IgD-negative memory B cell (primary cell): ENCODE results near the gene METTL27. TPM values are rescaled to one million over a fixed set of nuclear protein-coding genes. Genes with fewer than 3 reads are reported as not detected.

Source experiments
- H3K27ac Mint-ChIP-seq, 3 donors: one replicate each; pipeline ENCODE4 v1.8.0; 2020 to 2022; ENCODE audit warnings: mild to moderate bottlenecking in 3 of 3, mixed read lengths in 3 of 3, moderate library complexity in 1 of 3
- H3K27me3 Mint-ChIP-seq: one replicate; pipeline ENCODE4 v1.8.0; 2021; ENCODE audit warnings: mixed read lengths
- H3K36me3 Mint-ChIP-seq: one replicate; pipeline ENCODE4 v1.8.0; 2020; ENCODE audit warnings: mild to moderate bottlenecking, mixed read lengths
- H3K4me1 Mint-ChIP-seq, 3 donors: one replicate each; pipeline ENCODE4 v1.8.0; 2020 to 2022; ENCODE audit warnings: mixed read lengths in 3 of 3, mild to moderate bottlenecking in 1 of 3
- H3K4me3 Mint-ChIP-seq, 4 donors: one replicate each; pipeline ENCODE4 v1.8.0; 2020 to 2022; ENCODE audit warnings: mild to moderate bottlenecking in 4 of 4, mixed read lengths in 4 of 4, moderate library complexity in 3 of 4
- H3K9me3 Mint-ChIP-seq, 3 donors: one replicate each; pipeline ENCODE4 v1.8.0; 2020 to 2021; ENCODE audit warnings: mixed read lengths in 3 of 3, mild to moderate bottlenecking in 1 of 3
- polyA plus RNA-seq: library from polyadenylated mRNA; unstranded; fragments of 300-500 nt; fragmentation: Illumina TruSeq; gene quantifications from one replicate; pipeline ENCODE4 v1.2.3, GENCODE V29; 2021

The METTL27 gene
- polyA plus RNA-seq, 1 donor from 2014 or later = not detected

GRCh38 chr7:73876361-73876760 lies 34.0 kb upstream of the METTL27 start:
- no peaks in the 10 kb centered on the region for H3K9me3 Mint-ChIP-seq
- no peak overlapping the region for H3K4me3 Mint-ChIP-seq
- no peaks in the 10 kb centered on the region for H3K36me3 Mint-ChIP-seq
- no peak overlapping the region for H3K27ac Mint-ChIP-seq
- peaks cover 8% of the 10 kb centered on the region for H3K27me3 Mint-ChIP-seq
- no peaks in the 10 kb centered on the region for H3K4me1 Mint-ChIP-seq

- Mint-ChIP-seq H3K27ac (no peak overlapping the region), H3K9me3 (no peaks in the 10 kb centered on the region), H3K27me3 (peaks cover 1% of the 10 kb centered on the region), H3K4me3 (peak overlapping the region in 1 of 4 donors; percentile 39), H3K36me3 (no peaks in the 10 kb centered on the region), H3K4me1 (no peaks in the 10 kb centered on the region)
These were observed 30.0 kb upstream of the METTL27 start for GRCh38 chr7:73872056-73872908.

DNA sequence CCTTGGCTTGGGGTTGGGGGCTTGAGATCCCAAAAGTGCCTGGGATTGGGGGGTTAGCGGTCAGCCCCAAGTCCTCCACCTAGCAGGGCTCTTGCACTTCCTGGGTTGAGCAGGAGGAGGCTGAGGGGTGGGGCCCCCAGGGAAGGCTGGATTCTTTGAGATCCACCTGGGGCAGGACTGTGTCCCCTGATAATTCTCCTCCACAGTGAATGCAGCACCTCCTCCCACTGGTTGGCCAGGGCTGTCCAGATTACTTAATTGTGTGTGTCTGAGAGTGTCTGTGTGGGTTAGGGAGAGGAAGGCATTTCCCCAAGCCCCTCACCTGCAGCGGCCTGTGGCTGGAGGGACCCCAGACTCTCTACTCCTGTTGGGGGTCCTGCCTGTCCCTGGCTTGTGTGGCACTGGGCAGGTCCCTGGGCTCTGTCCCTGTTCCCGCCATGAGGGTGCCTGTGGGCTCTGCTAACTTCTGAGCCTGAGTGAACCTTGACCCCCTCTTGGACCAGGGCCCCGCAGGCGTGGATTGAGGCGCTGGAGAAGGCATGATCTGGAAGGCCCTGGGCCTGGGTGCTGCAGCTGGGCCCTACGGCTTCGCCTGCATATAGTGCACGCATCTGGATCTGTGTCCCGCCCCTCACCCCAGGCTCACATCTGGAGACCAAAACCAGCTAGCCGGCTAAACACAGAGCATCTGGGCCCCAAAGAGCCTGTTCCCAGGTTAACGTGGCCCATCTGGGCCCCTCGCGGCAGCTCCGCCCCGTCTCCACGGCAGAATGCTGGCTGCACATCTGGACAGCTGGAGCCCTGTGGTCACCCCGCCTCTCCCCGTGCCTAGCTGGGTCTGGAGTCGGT lies 29.1 kb upstream of the METTL27 start:
- no peaks in the 10 kb centered on the region for H3K36me3 Mint-ChIP-seq
- H3K27me3 Mint-ChIP-seq = peaks cover 1% of the 10 kb centered on the region
- H3K27ac Mint-ChIP-seq = no peak overlapping the region
- no peak overlapping the region for H3K4me3 Mint-ChIP-seq
- H3K4me1 Mint-ChIP-seq = no peaks in the 10 kb centered on the region
- H3K9me3 Mint-ChIP-seq = no peaks in the 10 kb centered on the region

- Mint-ChIP-seq H3K36me3 (no peaks in the 10 kb centered on the region), H3K4me3 (no peak overlapping the region), H3K27ac (no peak overlapping the region), H3K9me3 (no peaks in the 10 kb centered on the region), H3K4me1 (no peaks in the 10 kb centered on the region), H3K27me3 (peaks cover 1% of the 10 kb centered on the region)
These were observed 27.8 kb upstream of the METTL27 start for GRCh38 chr7:73870041-73870492.

- no peaks in the 10 kb centered on the region for H3K9me3 Mint-ChIP-seq
- H3K4me1 Mint-ChIP-seq = no peaks in the 10 kb centered on the region
- H3K4me3 Mint-ChIP-seq = no peak overlapping the region
- H3K27me3 Mint-ChIP-seq = peaks cover 1% of the 10 kb centered on the region
- H3K27ac Mint-ChIP-seq = no peak overlapping the region
- no peaks in the 10 kb centered on the region for H3K36me3 Mint-ChIP-seq
These were observed 26.9 kb upstream of the METTL27 start for GRCh38 chr7:73869011-73869798.

DNA sequence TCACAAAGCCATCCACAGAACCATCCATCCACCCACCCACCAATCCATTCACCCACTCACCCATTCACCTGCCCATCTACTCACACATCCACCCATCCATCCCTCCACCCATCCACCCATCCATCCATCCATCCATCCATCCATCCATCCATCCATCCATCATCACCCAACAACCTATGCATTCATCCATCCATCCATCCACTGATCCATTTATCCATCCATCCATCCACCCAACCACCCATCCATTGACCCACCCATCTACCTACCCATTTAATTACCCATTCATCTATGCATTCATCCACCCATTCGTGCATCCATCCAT lies 24.1 kb upstream of the METTL27 start:
- H3K9me3 Mint-ChIP-seq = no peaks in the 10 kb centered on the region

DNA sequence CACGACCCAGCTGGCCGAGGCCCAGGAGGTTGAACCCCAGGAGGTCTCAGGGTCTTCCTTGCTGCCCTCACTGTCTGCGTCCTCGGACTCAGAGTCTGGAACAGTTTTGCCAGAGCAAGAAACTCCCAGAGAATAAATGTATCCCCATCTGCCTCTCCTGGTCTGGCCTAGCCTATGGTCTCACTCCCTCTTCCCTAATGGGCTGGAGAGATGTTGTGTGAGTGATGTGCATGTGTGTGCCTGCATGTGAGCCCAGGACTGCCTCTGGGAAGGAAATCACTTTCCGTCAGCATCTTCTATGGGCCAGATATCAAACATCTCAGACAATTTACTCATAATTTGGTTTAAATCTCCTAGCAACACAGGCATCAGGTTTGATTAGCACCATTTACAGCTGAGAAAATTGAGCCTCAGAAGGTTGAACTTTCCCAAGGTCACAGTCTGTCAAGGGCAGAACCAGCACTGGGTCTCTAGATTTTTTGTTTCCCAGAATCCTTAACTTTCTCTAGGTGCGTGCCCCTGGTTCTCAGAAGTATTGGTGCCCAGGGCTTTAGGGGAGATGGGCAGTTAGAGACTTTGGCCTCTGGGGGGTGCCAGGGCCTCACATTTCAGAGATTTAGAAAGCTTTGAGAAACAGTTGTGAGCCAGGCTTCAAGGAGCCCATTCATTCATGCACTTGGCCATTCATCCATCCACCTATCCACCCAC lies 23.6 kb upstream of the METTL27 start:
- H3K9me3 Mint-ChIP-seq = no peaks in the 10 kb centered on the region
- no peak overlapping the region for H3K4me3 Mint-ChIP-seq
- peaks cover 7% of the 10 kb centered on the region for H3K27me3 Mint-ChIP-seq
- H3K4me1 Mint-ChIP-seq = no peaks in the 10 kb centered on the region
- H3K27ac Mint-ChIP-seq = no peak overlapping the region
- peaks cover 3% of the 10 kb centered on the region for H3K36me3 Mint-ChIP-seq

More for the DNA sequence above, 24.1 kb upstream of the METTL27 start:
- Mint-ChIP-seq H3K4me3 (no peak overlapping the region), H3K27ac (no peak overlapping the region), H3K27me3 (peaks cover 5% of the 10 kb centered on the region), H3K4me1 (no peaks in the 10 kb centered on the region), H3K36me3 (peaks cover 3% of the 10 kb centered on the region)

DNA sequence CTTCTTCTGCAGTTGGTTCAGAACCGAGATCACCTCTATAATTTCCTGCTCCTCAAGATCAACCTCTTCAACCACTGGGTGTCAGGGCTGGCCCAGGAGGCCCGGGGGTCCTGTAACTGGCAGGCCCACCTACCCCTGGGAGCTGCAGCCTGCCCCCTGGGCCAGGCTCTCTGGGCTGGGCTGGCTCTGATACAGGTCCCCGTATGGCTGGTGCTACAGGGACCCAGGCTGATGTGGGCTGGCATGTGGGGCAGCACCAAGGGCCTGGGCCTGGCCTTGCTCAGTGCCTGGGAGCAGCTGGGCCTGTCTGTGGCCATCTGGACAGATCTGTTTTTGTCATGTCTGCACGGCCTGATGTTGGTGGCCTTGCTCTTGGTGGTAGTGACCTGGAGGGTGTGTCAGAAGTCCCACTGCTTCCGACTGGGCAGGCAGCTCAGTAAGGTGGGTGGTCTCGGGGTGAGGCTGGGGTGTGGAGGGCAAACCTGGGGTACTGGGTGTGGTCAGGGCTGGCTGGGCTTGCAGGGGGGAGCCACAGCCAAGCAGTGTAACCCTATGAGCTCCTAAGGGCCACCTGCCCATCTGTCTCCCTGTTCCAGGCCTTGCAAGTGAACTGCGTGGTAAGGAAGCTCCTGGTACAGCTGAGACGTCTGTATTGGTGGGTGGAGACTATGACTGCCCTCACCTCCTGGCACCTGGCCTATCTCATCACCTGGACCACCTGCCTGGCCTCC lies 22.8 kb upstream of the METTL27 start:
- Mint-ChIP-seq H3K36me3 (peaks cover 3% of the 10 kb centered on the region), H3K27me3 (peaks cover 7% of the 10 kb centered on the region), H3K27ac (no peak overlapping the region), H3K4me1 (no peaks in the 10 kb centered on the region), H3K9me3 (no peaks in the 10 kb centered on the region), H3K4me3 (no peak overlapping the region)

- Mint-ChIP-seq H3K4me3 (no peak overlapping the region), H3K4me1 (peaks cover 1 to 5% (median 2%) of the 10 kb centered on the region in 3 donors), H3K9me3 (peaks cover 0 to 3% (median 0%) of the 10 kb centered on the region in 3 donors), H3K36me3 (peaks cover 3% of the 10 kb centered on the region), H3K27me3 (peaks cover 11% of the 10 kb centered on the region), H3K27ac (no peak overlapping the region)
These were observed 19.0 kb upstream of the METTL27 start for GRCh38 chr7:73861305-73861704.

DNA sequence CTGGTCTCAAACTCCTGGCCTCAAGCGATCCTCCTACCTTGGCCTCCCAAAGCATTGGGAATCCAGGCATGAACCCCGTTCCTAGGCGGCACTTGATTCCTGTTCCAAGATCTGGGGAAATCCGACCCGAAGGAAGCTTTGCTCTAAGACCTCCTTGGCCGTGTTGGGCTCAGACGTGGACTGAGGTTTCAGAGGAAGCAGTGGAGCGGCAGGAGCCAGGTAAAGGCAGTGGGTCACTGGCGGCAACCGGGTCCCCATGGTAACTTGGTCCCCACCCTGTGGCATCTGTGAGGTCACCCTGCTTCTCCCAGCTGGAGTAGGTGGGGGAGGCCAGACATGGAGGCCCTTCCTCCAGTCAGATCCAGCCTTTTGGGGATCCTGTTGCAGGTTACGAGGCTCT lies 18.5 kb upstream of the METTL27 start, which contains the start of gene TMEM270:
Gene TMEM270, plus strand, starts transcription at position 301 of the 400 bp plus-strand sequence. Its CDS starts 36 bp downstream, at position 337.
- peak within 1 kb of the TSS in 1 of 3 donors; percentile 61 for H3K27ac Mint-ChIP-seq
- H3K36me3 Mint-ChIP-seq = peaks cover 3% of the 10 kb centered on the region
- peaks cover 0 to 3% (median 0%) of the 10 kb centered on the region in 3 donors for H3K9me3 Mint-ChIP-seq
- no peak within 1 kb of the TSS for H3K4me3 Mint-ChIP-seq
- H3K4me1 Mint-ChIP-seq = peaks cover 2 to 5% (median 3%) of the 10 kb centered on the region in 3 donors
- H3K27me3 Mint-ChIP-seq = peaks cover 12% of the 10 kb centered on the region

DNA sequence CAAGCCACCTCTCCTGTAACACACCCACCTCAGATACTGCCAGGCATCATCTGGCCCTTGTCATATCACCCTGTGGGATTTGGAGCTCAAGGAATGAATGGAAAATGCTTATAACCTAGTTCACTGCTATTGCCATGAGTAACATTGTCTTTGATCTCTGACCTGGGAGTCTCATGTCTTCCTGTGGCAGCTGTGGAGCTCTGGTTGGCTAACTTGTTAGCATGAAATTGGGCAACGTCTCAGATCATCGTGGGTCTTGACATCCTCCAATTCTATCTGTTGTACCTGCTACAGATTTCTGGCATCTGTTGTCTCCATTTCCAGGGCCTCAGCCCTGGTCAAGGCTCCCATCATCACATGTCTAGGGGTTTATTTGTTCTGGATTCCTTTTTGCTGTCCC lies 16.5 kb upstream of the METTL27 start:
- Mint-ChIP-seq H3K9me3 (peaks cover 0 to 3% (median 1%) of the 10 kb centered on the region in 3 donors), H3K4me3 (no peak overlapping the region), H3K4me1 (peaks cover 5 to 7% (median 5%) of the 10 kb centered on the region in 3 donors), H3K27me3 (peaks cover 17% of the 10 kb centered on the region), H3K27ac (peak overlapping the region in 1 of 3 donors; percentile 39), H3K36me3 (peaks cover 3% of the 10 kb centered on the region)

DNA sequence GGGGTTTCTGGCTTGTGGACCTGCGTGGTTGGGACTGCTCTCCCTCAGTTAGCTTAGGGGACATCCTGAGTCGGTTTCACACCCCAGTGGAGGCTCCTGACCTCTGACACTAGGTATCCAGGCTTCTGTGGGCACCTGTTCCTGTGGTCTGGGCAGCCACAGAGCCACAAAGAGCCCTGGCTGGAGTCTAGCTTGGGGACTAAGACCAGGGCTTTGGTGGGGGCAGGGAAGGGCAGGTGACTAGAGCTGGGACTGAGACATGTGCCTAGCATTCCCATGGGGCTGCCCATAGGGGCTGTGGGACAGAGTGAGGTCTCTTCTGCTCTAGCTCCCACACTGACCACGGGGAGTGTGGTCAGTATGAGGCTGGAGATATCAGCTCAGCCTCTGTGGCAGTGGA lies 14.6 kb upstream of the METTL27 start:
- H3K27ac Mint-ChIP-seq = no peak overlapping the region
- peaks cover 13% of the 10 kb centered on the region for H3K27me3 Mint-ChIP-seq
- H3K4me3 Mint-ChIP-seq = peak overlapping the region in 1 of 4 donors; percentile 60

DNA sequence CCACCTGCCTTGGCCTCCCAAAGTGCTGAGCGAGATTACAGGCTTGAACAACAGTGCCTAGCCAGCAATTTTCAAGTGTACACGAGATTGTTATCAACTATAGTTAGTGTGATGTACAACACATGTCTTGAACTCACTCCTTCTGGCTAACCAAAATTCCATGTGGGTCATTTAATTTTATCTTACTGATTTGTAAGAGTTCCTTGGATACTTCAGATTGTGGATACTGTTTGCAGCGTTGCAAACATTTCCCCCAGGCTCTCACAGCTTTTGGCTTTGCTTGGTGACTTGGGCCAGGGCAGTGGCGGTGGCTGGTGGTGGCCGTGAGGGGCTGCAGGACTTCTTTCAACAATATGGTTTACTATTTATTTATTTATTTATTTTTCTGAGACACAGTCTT lies 10.2 kb upstream of the METTL27 start:
- H3K27ac Mint-ChIP-seq = no peak overlapping the region
- peaks cover 7% of the 10 kb centered on the region for H3K27me3 Mint-ChIP-seq
- H3K9me3 Mint-ChIP-seq = peaks cover 0 to 1% (median 0%) of the 10 kb centered on the region in 3 donors
- H3K4me1 Mint-ChIP-seq = peaks cover 3 to 8% (median 5%) of the 10 kb centered on the region in 3 donors
- H3K36me3 Mint-ChIP-seq = no peaks in the 10 kb centered on the region
- H3K4me3 Mint-ChIP-seq = no peak overlapping the region

More for the DNA sequence above, 14.6 kb upstream of the METTL27 start:
- Mint-ChIP-seq H3K36me3 (no peaks in the 10 kb centered on the region), H3K4me1 (peaks cover 5 to 7% (median 5%) of the 10 kb centered on the region in 3 donors), H3K9me3 (peaks cover 0 to 3% (median 1%) of the 10 kb centered on the region in 3 donors)
